Transverse colon (tissue), 4 donors: Measurements from ENCODE around the gene THRA.

Experiments used
- CTCF ChIP-seq, 5 experiments: fragments of 200-600 bp in 3 of 5; fragments of 450-650 bp in 2 of 5; sonication (generic) in 3 of 5; IDR thresholded peaks; 1 replicate in 2 of 5; 2 replicates in 3 of 5; pipeline ENCODE4 v1.5.1; 2016 to 2017; ENCODE audit warnings: antibody characterized with exemption in 5 of 5, inconsistent platforms in 3 of 5, mild to moderate bottlenecking in 2 of 5, moderate library complexity in 1 of 5
- POLR2A ChIP-seq: fragments of 450-650 bp; IDR thresholded peaks from one replicate; pipeline ENCODE4 v1.6.1; 2016; ENCODE audit warnings: antibody characterized with exemption, mild to moderate bottlenecking, moderate library complexity
- POLR2AphosphoS5 ChIP-seq, 3 donors: sonication (generic); formaldehyde crosslinking; IDR thresholded peaks; one replicate each; pipeline ENCODE4 v1.6.1; 2016; ENCODE audit warnings: antibody characterized with exemption in 3 of 3

GRCh38 chr17:40058865-40059264 is 3.9 kb upstream of the THRA start:
- no peak for TF ChIP-seq CTCF (IDR thresholded peaks at IDR 0.05)
- no peak for TF ChIP-seq POLR2A
- no peak for TF ChIP-seq POLR2AphosphoS5 (IDR thresholded peaks at IDR 0.05)
